Loucy (cell line): Measurements from ENCODE around the gene KCTD18.

Experiments
- CTCF ChIP-seq: fragments of 200-600 bp; sonication (generic); conservative IDR thresholded peaks from 2 replicates; pipeline ENCODE4 v1.5.1; 2014; ENCODE audit warnings: mild to moderate bottlenecking, antibody characterized with exemption, low read length
- EZH2phosphoT487 ChIP-seq: fragments of 200-600 bp; IDR thresholded peaks from 2 replicates; pipeline ENCODE4 v1.6.1; 2018; ENCODE audit warnings: antibody characterized with exemption, mild to moderate bottlenecking, moderate library complexity, borderline replicate concordance

GRCh38 chr2:200506679-200507078 lies 3.2 kb downstream of the KCTD18 start:
- TF ChIP-seq CTCF: no peak
- no peak for TF ChIP-seq EZH2phosphoT487
